ENCODE results near the gene ADCY9.

The ADCY9 gene

GRCh38 chr16:4021916-4022315, 94.3 kb downstream of the ADCY9 start:
- no peak for DNase-seq

- no peak for DNase-seq
Measured at GRCh38 chr16:4021070-4021779, 95.0 kb downstream of the ADCY9 start.

GRCh38 chr16:4019371-4019791, 96.9 kb downstream of the ADCY9 start:
- no peak for DNase-seq

- no peak for DNase-seq
Measured at GRCh38 chr16:4018391-4018790, 97.9 kb downstream of the ADCY9 start.

- no peak for DNase-seq
Measured at GRCh38 chr16:4017807-4018206, 98.4 kb downstream of the ADCY9 start.

GRCh38 chr16:4016658-4017057, 99.6 kb downstream of the ADCY9 start:
- no peak for DNase-seq

GRCh38 chr16:4016005-4016352, 100.3 kb downstream of the ADCY9 start:
- DNase-seq, result no peak

GRCh38 chr16:4015275-4016004, 100.8 kb downstream of the ADCY9 start:
- no peak for DNase-seq

GRCh38 chr16:4011940-4012629, 104.2 kb downstream of the ADCY9 start:
- no peak for DNase-seq

GRCh38 chr16:4011225-4011939, 104.9 kb downstream of the ADCY9 start:
- no peak for DNase-seq

GRCh38 chr16:4010225-4011158, 105.8 kb downstream of the ADCY9 start:
- DNase-seq, result no peak

- DNase-seq, result no peak
Measured at GRCh38 chr16:4009177-4009576, 107.1 kb downstream of the ADCY9 start.

- no peak for DNase-seq
Measured at GRCh38 chr16:4008116-4008515, 108.1 kb downstream of the ADCY9 start.

- DNase-seq, result no peak
Measured at GRCh38 chr16:4006397-4006999, 109.7 kb downstream of the ADCY9 start.

- DNase-seq, result no peak
Measured at GRCh38 chr16:4005731-4006130, 110.5 kb downstream of the ADCY9 start.

- no peak for DNase-seq
Measured at GRCh38 chr16:4005281-4005680, 111.0 kb downstream of the ADCY9 start.

- DNase-seq, result no peak
Measured at GRCh38 chr16:4004206-4004605, 112.0 kb downstream of the ADCY9 start.

- no peak for DNase-seq
Measured at GRCh38 chr16:4003576-4003975, 112.7 kb downstream of the ADCY9 start.

- no peak for DNase-seq
Measured at GRCh38 chr16:4003166-4003565, 113.1 kb downstream of the ADCY9 start.

- no peak for DNase-seq
Measured at GRCh38 chr16:4002121-4002520, 114.1 kb downstream of the ADCY9 start.

GRCh38 chr16:3999479-4000325, 116.5 kb downstream of the ADCY9 start:
- DNase-seq, result no peak

Data from activated CD4-positive, alpha-beta T cell treated with anti-CD3 and anti-CD28 coated beads for 1 hour (primary cell).